B cell (primary cell): ENCODE measurements around the gene MYO18A. TPM values are rescaled to one million over a fixed set of nuclear protein-coding genes. Genes with fewer than 3 reads are reported as not detected.

Experiments used
- ATAC-seq: fragments of 200-7000 bp; cut with Tn5 transposase; one replicate; pipeline ENCODE4 v1.10.0; 2021; ENCODE audit warnings: low read depth, mild to moderate bottlenecking, moderate number of reproducible peaks, moderate library complexity
- CTCF ChIA-PET: fragments of 350-600 bp; sonication (Branson Sonifier 250); formaldehyde crosslinking; loops from one replicate; lab custom pipeline; 2021; ENCODE audit warnings: antibody characterized with exemption, inconsistent platforms; lab: Charles Lee
- POLR2A ChIA-PET: fragments of 350-600 bp; sonication (Branson Sonifier 250); formaldehyde crosslinking; loops from one replicate; lab custom pipeline; 2021; ENCODE audit warnings: antibody characterized with exemption; lab: Charles Lee
- DNase-seq: peaks from one replicate; pipeline ENCODE4 v3.0.0; 2013
- H2AFZ ChIP-seq: 2 replicates; pipeline ENCODE4 v1.6.1; 2012; ENCODE audit warnings: mild to moderate bottlenecking, low read depth, low read length; ENCODE audit not compliant: insufficient read depth, poor library complexity, severe bottlenecking
- H3K27ac ChIP-seq, 2 donors: 1 replicate in 1 of 2; 2 replicates in 1 of 2; pipeline ENCODE4 v1.5.1; 2012 to 2013; ENCODE audit warnings: low read length in 2 of 2, mild to moderate bottlenecking in 2 of 2, moderate library complexity in 1 of 2
- H3K27me3 ChIP-seq, 4 experiments: fragments of 200-600 bp in 1 of 4; sonication (generic) in 1 of 4; replicated peaks in 1 of 4; 1 replicate in 2 of 4; 2 replicates in 2 of 4; pipeline versions ENCODE4 v1.6.1 to v1.7.0; 2013 to 2016; ENCODE audit warnings: low read length in 3 of 4, mild to moderate bottlenecking in 2 of 4, mixed read lengths in 1 of 4, moderate library complexity in 1 of 4; ENCODE audit not compliant: insufficient read depth in 4 of 4, control insufficient read depth in 3 of 4; ENCODE audit errors: control extremely low read depth in 1 of 4
- H3K36me3 ChIP-seq, 2 experiments: replicated peaks in 1 of 2; 1 replicate in 1 of 2; 2 replicates in 1 of 2; pipeline versions ENCODE4 v1.6.1 to v1.7.1; 2013; ENCODE audit warnings: low read length in 1 of 2; ENCODE audit not compliant: insufficient read depth in 2 of 2, control insufficient read depth in 1 of 2; ENCODE audit errors: control extremely low read depth in 1 of 2, extremely low read depth in 1 of 2
- H3K4me1 ChIP-seq, 2 donors: fragments of 200-600 bp in 1 of 2; sonication (generic) in 1 of 2; 1 replicate in 1 of 2; 2 replicates in 1 of 2; pipeline versions ENCODE4 v1.5.1 to v1.6.1; 2013 to 2017; ENCODE audit warnings: low read length in 2 of 2; ENCODE audit not compliant: control insufficient read depth in 2 of 2, insufficient read depth in 2 of 2
- H3K4me2 ChIP-seq: replicated peaks from 2 replicates; pipeline ENCODE3; 2012; ENCODE audit warnings: mild to moderate bottlenecking, low read depth, low read length; ENCODE audit not compliant: poor library complexity, severe bottlenecking
- H3K4me3 ChIP-seq, 5 experiments: fragments of 200-600 bp in 1 of 5; sonication (generic) in 1 of 5; 1 replicate in 3 of 5; 2 replicates in 2 of 5; pipeline versions ENCODE4 v1.5.1 to v1.7.0; 2011 to 2016; ENCODE audit warnings: low read length in 4 of 5, mild to moderate bottlenecking in 4 of 5, low read depth in 2 of 5, control low read depth in 1 of 5, moderate library complexity in 1 of 5; ENCODE audit not compliant: insufficient read depth in 1 of 5; ENCODE audit errors: control extremely low read depth in 1 of 5, extremely low read depth in 1 of 5
- H3K79me2 ChIP-seq: fragments of 200-600 bp; sonication (generic); one replicate; pipeline ENCODE4 v1.6.0; 2016; ENCODE audit warnings: low read length; ENCODE audit not compliant: control insufficient read depth, insufficient read depth
- H3K9ac ChIP-seq: fragments of 200-600 bp; sonication (generic); 2 replicates; pipeline ENCODE4 v1.6.1; 2017; ENCODE audit warnings: mild to moderate bottlenecking, low read length, moderate library complexity
- H3K9me3 ChIP-seq, 3 donors: one replicate each; pipeline versions ENCODE4 v1.6.1 to v1.7.1; 2013; ENCODE audit warnings: low read length in 2 of 3; ENCODE audit not compliant: control insufficient read depth in 2 of 3, insufficient read depth in 1 of 3; ENCODE audit errors: control extremely low read depth in 1 of 3
- H4K20me1 ChIP-seq: 2 replicates; pipeline ENCODE4 v1.6.0; 2012; ENCODE audit warnings: mild to moderate bottlenecking, low read length; ENCODE audit not compliant: insufficient read depth, control insufficient read depth, poor library complexity, severe bottlenecking
- H3K27ac Mint-ChIP-seq: one replicate; pipeline ENCODE4 v1.8.0; 2021; ENCODE audit warnings: mixed read lengths
- H3K27me3 Mint-ChIP-seq: one replicate; pipeline ENCODE4 v1.8.0; 2021; ENCODE audit warnings: mixed read lengths
- H3K4me1 Mint-ChIP-seq: one replicate; pipeline ENCODE4 v1.8.0; 2021; ENCODE audit warnings: mixed read lengths
- H3K4me3 Mint-ChIP-seq: one replicate; pipeline ENCODE4 v1.8.0; 2021; ENCODE audit warnings: mixed read lengths
- H3K9me3 Mint-ChIP-seq: one replicate; pipeline ENCODE4 v1.8.0; 2022; ENCODE audit warnings: mixed read lengths; ENCODE audit not compliant: insufficient read depth
- EZH2 ChIP-seq: IDR thresholded peaks from 2 replicates; pipeline ENCODE4 v1.6.1; 2012; ENCODE audit warnings: borderline replicate concordance, low read depth, mild to moderate bottlenecking, moderate library complexity, low read length; ENCODE audit not compliant: insufficient read depth, poor library complexity, severe bottlenecking
- WGBS: methylation state at CpG from one replicate; pipeline ENCODE4 v1.1.5; 2013; ENCODE audit warnings: missing lambda C conversion rate; ENCODE audit not compliant: insufficient coverage; 5-methylcytosine and 5-hydroxymethylcytosine counted together
- intact Hi-C: fragments of 100-400 bp; cut with micrococcal nuclease; formaldehyde crosslinking; loops from one replicate; pipeline ENCODE4 v1.10.0; 2022
- polyA plus RNA-seq: library from polyadenylated mRNA; depleted of rRNA; stranded (reverse); fragments of >200 nt; gene quantifications from 2 replicates; pipeline ENCODE4 v1.2.3, GENCODE V29; 2012
- total RNA-seq, 2 donors: library from RNA; stranded (reverse); fragments of 120-200 nt in 1 of 2; gene quantifications; 1 replicate in 1 of 2; 2 replicates in 1 of 2; pipeline versions ENCODE4 v1.2.3 to v1.2.4, GENCODE V29; 2013 to 2022
- TF ChIP-seq, protein P1 (sequence below): fragments of 200-600 bp; IDR thresholded peaks from one replicate; pipeline ENCODE4 v1.8.0; 2022; ENCODE audit warnings: antibody characterized with exemption, mild to moderate bottlenecking

The MYO18A gene
- total and polyA plus RNA-seq, 2 donors (not counting 1 experiment from before 2014, with no cell fraction given): 72.2 to 155 TPM

GRCh38 chr17:29099527-29099926 lies 80.7 kb downstream of the MYO18A start:
- Mint-ChIP-seq H3K27me3 (no peaks in the 10 kb centered on the region), H3K27ac (no peak overlapping the region), H3K4me1 (no peaks in the 10 kb centered on the region), H3K4me3 (no peak overlapping the region), H3K9me3 (no peaks in the 10 kb centered on the region)
- no peak for TF ChIP-seq EZH2
- TF ChIP-seq, protein P1, sequence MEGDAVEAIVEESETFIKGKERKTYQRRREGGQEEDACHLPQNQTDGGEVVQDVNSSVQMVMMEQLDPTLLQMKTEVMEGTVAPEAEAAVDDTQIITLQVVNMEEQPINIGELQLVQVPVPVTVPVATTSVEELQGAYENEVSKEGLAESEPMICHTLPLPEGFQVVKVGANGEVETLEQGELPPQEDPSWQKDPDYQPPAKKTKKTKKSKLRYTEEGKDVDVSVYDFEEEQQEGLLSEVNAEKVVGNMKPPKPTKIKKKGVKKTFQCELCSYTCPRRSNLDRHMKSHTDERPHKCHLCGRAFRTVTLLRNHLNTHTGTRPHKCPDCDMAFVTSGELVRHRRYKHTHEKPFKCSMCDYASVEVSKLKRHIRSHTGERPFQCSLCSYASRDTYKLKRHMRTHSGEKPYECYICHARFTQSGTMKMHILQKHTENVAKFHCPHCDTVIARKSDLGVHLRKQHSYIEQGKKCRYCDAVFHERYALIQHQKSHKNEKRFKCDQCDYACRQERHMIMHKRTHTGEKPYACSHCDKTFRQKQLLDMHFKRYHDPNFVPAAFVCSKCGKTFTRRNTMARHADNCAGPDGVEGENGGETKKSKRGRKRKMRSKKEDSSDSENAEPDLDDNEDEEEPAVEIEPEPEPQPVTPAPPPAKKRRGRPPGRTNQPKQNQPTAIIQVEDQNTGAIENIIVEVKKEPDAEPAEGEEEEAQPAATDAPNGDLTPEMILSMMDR: no peak
- POLR2A ChIA-PET: no interaction called here
- Histone ChIP-seq H3K9me3 (no peaks in the 10 kb centered on the region), H3K9ac (no peak overlapping the region), H3K27me3 (no peaks in the 10 kb centered on the region), H3K4me2 (no peak overlapping the region), H4K20me1 (peaks cover 19% of the 10 kb centered on the region), H3K27ac (no peak overlapping the region), H2AFZ (no peak overlapping the region), H3K4me1 (no peaks in the 10 kb centered on the region), H3K79me2 (peaks cover 10% of the 10 kb centered on the region), H3K36me3 (peaks cover 0 to 95% of the 10 kb centered on the region in 2 experiments), H3K4me3 (no peak overlapping the region)
- CTCF ChIA-PET: no interaction called here
- 100% methylated on average over 5 of the region's 5 CpGs for WGBS
- ATAC-seq (no peak), DNase-seq (no peak)
- intact Hi-C loops: no loop called here

DNA sequence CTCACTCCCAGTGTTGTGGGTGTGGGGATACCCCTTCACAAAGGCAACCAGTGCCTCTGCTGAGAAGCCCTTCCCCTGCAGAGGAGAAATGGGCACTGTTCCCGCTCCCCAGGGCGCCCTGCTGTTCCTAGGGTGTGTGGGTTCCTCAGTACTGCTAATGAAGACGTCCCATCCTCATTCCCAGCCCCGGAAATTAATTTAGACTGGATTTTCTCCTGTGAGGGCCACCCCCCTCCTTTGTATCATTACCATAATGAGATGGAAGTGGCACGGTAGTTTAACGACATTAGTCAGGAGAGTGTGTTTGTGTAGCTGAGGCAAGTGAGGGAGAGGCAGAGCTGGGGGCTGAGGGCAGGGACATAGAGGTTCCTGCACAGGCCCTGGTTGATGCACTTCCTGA lies 84.1 kb downstream of the MYO18A start:
- Histone ChIP-seq H3K79me2 (peaks cover 6% of the 10 kb centered on the region), H3K4me3 (no peak overlapping the region), H3K9ac (no peak overlapping the region), H3K36me3 (peaks cover 0 to 96% of the 10 kb centered on the region in 2 experiments), H3K4me2 (no peak overlapping the region), H3K4me1 (no peaks in the 10 kb centered on the region), H3K9me3 (no peaks in the 10 kb centered on the region), H3K27me3 (no peaks in the 10 kb centered on the region), H4K20me1 (no peaks in the 10 kb centered on the region), H3K27ac (no peak overlapping the region), H2AFZ (no peak overlapping the region)
- ATAC-seq (no peak), DNase-seq (no peak)
- no peaks in the 10 kb centered on the region for H3K27me3 Mint-ChIP-seq
- TF ChIP-seq, protein P1: no peak
- no peak for TF ChIP-seq EZH2
- H3K4me1 Mint-ChIP-seq: no peaks in the 10 kb centered on the region
- no peak overlapping the region for H3K27ac Mint-ChIP-seq
- ChIA-PET POLR2A (no interaction called here), CTCF (interaction anchor here (0.6 to 1.1 kb wide), 3 partner anchors 15 to 137 kb away, joined by 3 to 6 read pairs (median 4); no protein-coding TSS in a partner anchor)
- no CpG with 5 or more reads among the region's 6 CpGs for WGBS
- H3K9me3 Mint-ChIP-seq: no peaks in the 10 kb centered on the region
- H3K4me3 Mint-ChIP-seq: no peak overlapping the region
- intact Hi-C loops: no loop called here
